GM06990 (cell line): Measurements from ENCODE around the gene DNAL4.

ENCODE experiments used
- DNase-seq: peaks from one replicate; pipeline ENCODE4 v3.0.0-alpha.2; 2011; ENCODE audit not compliant: insufficient read length; ENCODE audit errors: extremely low read depth
- H3K27me3 ChIP-seq: replicated peaks from 2 replicates; pipeline ENCODE4 v1.6.0; 2011; ENCODE audit warnings: low read length; ENCODE audit not compliant: control insufficient read depth, insufficient read depth
- H3K36me3 ChIP-seq: 2 replicates; pipeline ENCODE4 v1.5.1; 2011; ENCODE audit warnings: low read length; ENCODE audit not compliant: control insufficient read depth, insufficient read depth
- H3K4me3 ChIP-seq: replicated peaks from 2 replicates; pipeline ENCODE4 v1.5.1; 2011; ENCODE audit warnings: low read depth, mild to moderate bottlenecking, control low read depth, low read length
- CTCF ChIP-seq: IDR thresholded peaks from 2 replicates; pipeline ENCODE4 v1.5.1; 2011; ENCODE audit warnings: low read length, control low read depth, mild to moderate bottlenecking, inconsistent platforms; ENCODE audit not compliant: insufficient read depth, poor library complexity, severe bottlenecking

Gene DNAL4

GRCh38 chr22:38745676-38746460 lies 48.1 kb downstream of the DNAL4 start:
- no peak overlapping the region for H3K4me3 ChIP-seq
- H3K27me3 ChIP-seq = no peaks in the 10 kb centered on the region
- peaks cover 47% of the 10 kb centered on the region for H3K36me3 ChIP-seq
- no peak for DNase-seq
- TF ChIP-seq CTCF = no peak

- Histone ChIP-seq H3K27me3 (no peaks in the 10 kb centered on the region), H3K36me3 (peaks cover 45% of the 10 kb centered on the region), H3K4me3 (no peak overlapping the region)
- no peak for TF ChIP-seq CTCF
- no peak for DNase-seq
Measured at GRCh38 chr22:38744981-38745380, 49.0 kb downstream of the DNAL4 start.

GRCh38 chr22:38742176-38742942 lies 51.6 kb downstream of the DNAL4 start:
- Histone ChIP-seq H3K27me3 (no peaks in the 10 kb centered on the region), H3K4me3 (no peak overlapping the region), H3K36me3 (peaks cover 59% of the 10 kb centered on the region)
- TF ChIP-seq CTCF = no peak
- no peak for DNase-seq

GRCh38 chr22:38741576-38741975 lies 52.4 kb downstream of the DNAL4 start:
- Histone ChIP-seq H3K36me3 (peaks cover 66% of the 10 kb centered on the region), H3K27me3 (no peaks in the 10 kb centered on the region), H3K4me3 (no peak overlapping the region)
- no peak for TF ChIP-seq CTCF
- no peak for DNase-seq

GRCh38 chr22:38741166-38741565 lies 52.8 kb downstream of the DNAL4 start:
- TF ChIP-seq CTCF = no peak
- peaks cover 65% of the 10 kb centered on the region for H3K36me3 ChIP-seq
- H3K4me3 ChIP-seq = no peak overlapping the region
- no peaks in the 10 kb centered on the region for H3K27me3 ChIP-seq
- DNase-seq = no peak
